ENCODE measurements around the gene RIPPLY2.
"Not testable (repeated sequence)": the region's sequence is repeated elsewhere in the genome, so short reads cannot be mapped to it uniquely, and the experiment has no call there.

The RIPPLY2 gene

GRCh38 chr6:83860782-83861495, 7.8 kb downstream of the RIPPLY2 start:
- no peak for DNase-seq

- DNase-seq, result no peak
Observed at GRCh38 chr6:83862776-83863471, 9.8 kb downstream of the RIPPLY2 start.

DNA sequence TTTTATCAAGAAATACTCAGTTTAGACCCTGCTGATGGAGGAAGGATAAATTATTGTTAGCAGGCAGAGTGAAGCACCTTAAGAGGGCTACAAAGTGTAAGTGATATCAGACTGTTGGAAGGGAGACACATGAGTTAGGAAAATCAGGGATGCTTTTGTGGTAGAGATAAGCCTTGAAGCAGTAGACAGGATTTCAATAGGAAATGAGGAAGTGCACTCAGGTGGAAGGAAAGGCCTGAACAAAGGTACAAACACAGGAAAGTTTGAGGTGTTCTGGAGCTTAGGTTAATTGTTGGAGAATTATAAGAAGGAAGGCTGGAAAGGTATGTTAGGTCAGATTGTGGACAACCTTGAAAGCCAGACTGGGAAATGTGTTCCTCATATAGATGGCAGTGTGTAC, 13.9 kb downstream of the RIPPLY2 start:
- no peak for DNase-seq

GRCh38 chr6:83867527-83868161, 14.5 kb downstream of the RIPPLY2 start:
- DNase-seq, result peak; percentile 21

DNA sequence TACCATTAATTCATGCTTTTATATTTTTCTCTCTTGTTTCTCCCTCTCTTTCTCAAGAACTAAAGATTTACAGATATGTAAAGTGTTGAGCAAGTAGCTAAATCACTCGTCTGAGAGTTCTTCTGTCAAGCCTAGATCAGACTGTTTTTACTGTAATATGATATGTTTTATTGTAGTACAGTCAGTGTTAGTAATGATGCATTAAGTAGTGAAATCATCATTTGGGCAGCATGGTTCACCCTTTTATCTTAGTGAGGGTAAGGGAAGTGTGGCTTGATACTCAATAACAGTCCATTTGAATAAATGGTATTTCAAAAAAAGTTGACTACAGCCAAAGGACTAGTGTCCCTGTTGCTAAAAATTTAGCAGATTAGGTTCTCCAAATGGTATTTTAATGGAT, 15.5 kb downstream of the RIPPLY2 start:
- no peak for DNase-seq

GRCh38 chr6:83870649-83871048, 17.5 kb downstream of the RIPPLY2 start:
- DNase-seq, result no peak

DNA sequence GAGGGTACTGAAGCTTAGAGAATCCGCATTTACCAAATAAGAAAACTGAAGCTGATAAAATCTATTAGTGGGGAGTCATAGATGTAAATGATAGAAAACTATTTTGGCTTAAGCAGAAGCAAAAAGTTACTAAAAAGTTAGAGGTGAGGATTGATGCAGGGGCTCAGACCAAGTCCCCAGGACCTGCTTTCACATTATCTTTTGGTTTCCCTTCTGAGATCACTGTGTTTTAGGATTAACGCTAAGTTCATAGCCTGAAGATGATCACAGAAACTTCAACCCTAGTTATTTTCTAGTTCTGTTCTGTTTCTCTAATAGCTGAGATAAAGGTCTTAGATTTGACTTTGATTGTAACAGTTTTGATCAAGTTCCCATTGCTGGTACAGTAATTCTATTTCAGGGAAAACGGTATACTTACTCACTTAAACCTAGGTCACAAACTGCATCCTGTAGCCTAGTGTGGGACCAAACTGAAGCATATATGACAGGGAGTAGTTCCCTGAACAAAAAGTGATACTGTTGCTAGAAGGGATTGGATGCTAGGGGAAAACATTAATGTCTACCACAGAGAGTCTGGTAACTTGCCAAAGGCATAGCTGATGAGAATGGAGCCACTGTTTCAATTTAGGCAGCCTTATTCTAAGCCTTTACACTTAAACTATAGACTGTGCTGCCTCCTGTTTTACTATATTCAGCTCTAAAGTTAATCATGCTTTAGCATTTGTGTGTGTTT, 19.4 kb downstream of the RIPPLY2 start:
- no peak for DNase-seq

DNA sequence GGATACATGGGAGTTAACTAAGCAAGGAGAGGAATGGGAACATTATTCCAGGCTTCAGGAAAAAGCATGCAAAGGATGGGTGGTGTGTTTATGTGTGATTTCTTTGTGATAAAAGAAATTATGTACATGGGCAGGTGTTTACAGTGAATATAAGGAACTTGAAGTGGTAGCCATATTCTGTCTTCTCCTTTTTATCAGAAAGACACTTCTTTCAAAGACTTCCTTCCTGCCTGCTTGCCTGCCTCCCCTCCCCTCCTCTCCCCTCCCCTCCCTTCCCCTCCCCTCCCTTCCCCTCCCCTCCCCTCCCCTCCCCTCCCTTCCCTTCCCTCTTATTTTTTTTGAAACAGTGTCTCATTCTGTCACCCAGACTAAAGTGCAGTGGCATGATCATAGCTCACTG, 20.7 kb downstream of the RIPPLY2 start:
- no peak for DNase-seq

GRCh38 chr6:83875843-83876242, 22.7 kb downstream of the RIPPLY2 start:
- no peak for DNase-seq

GRCh38 chr6:83878902-83879644, 25.9 kb downstream of the RIPPLY2 start:
- DNase-seq, result no peak

DNA sequence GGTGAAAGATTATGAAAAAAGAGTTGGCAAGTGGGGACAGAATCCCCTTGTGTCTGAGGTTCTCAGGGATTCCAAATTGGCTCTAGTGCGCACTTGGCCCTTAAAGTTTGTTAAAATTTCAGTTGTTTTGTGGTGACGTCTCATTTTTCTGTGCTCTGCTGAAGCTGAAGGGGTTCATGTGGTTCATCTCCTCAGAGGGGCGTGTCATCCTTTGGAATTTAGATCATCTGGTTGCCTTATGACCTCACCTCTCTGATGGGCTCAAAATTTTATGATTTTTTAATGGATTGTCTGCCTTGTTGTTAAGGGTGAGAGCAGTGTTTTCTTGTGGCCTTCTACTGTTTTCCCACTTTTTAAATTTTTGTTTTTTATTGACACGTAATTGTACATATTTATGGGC, 26.6 kb downstream of the RIPPLY2 start:
- no peak for DNase-seq

DNA sequence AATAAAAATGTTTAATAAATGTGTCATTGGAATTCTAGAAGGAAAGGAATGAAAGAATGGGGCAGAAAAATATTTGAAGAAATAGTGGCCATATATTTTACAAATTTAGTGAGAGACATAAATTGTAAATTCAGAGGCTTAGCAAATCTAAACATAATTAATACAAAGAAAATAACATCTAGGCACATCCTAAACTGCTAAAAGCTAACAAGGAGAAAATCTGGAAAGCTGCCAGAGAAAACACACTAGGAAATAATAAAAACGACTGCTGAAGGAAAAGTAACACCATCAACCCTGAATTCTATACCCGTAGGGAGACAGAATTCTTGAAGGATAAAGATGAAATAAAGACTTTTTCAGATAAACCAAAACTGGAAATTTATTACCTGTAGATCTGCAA, 30.1 kb downstream of the RIPPLY2 start:
- no peak for DNase-seq

GRCh38 chr6:83884523-83884922, 31.4 kb downstream of the RIPPLY2 start:
- DNase-seq, result no peak

- DNase-seq, result no peak
Observed at GRCh38 chr6:83885984-83886383, 32.8 kb downstream of the RIPPLY2 start.

DNA sequence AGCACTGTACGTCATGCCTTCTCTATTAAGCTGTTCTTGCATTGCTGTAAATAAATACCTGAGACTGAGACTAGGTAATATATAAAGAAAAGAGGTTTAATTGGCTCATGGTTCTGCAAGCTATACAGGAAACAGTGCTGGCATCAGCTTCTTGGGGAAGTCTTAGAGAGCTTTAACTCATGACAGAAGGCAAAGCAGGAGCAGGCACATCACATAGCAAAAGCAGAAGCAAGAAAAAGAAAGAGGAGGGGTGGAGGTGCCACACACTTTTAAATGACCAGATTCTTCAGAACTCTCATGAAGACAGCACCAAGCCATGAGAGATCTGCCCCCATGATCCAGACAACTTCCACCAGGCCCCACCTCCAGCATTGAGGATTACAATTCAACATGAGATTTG, 36.5 kb downstream of the RIPPLY2 start:
- DNase-seq, result no peak

GRCh38 chr6:83890520-83890919, 37.4 kb downstream of the RIPPLY2 start:
- no peak for DNase-seq

DNA sequence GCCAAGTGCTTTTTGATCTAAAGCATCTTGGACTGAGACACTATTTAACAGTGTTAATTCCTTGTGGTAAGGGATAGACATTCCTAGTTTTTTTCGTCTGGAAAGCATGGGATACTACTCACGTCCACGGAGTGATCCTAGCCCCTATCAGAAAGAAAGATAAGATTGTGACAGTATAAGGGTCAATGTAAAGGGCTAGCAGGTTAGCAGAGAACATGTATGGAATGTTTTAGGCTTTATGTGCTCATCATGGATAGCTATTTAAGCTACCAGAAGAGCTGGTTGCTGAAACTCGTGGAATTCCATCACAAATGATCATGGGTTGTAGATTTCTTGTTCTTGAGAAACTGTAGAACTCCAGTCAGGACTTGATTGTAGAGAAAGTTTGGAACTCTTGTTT, 38.4 kb downstream of the RIPPLY2 start:
- DNase-seq, result no peak

- no peak for DNase-seq
Observed at GRCh38 chr6:83893024-83893423, 39.9 kb downstream of the RIPPLY2 start.

GRCh38 chr6:83897094-83897493, 43.9 kb downstream of the RIPPLY2 start:
- not testable (repeated sequence) for DNase-seq

- DNase-seq, result no peak
Observed at GRCh38 chr6:83901624-83902023, 48.5 kb downstream of the RIPPLY2 start.

DNA sequence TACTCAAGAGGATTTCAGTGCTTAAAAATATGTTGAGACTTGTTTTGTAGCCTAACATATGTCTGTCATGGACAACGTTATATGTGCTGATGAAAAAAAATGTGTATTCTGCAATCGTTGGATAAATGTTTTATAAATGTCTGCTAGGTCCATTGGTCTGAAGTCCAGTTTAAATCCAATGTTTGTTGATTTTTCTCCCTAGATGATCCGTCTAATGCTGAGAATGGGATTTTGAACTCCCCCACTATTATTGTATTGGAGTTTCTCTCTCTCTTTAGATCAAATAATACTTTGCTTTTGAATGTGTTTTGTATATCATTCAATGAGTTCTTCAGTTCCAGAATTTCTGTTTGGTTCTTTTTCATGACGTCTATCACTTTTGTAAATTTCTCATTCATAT, 51.2 kb downstream of the RIPPLY2 start:
- no peak for DNase-seq

DNA sequence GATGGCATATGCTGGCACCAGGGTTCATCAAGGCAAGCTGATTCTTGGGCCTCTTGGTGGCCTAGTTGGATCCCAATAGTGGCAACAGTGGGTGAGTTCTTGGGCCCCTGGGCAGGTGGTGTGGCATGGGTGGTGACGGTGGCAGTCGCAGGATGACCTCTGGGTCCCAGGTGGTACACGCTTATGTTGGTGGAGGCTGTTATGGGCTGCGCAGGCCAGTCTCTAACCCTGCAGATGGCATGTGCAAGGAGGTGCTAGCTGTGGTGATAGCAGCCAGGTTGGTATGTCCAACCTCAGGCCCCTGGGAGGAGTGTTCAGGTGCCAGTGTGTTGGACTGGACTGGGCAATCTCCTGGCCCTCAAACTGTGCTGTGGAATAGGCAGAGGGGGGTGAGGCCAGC, 52.5 kb downstream of the RIPPLY2 start:
- DNase-seq, result no peak

All from femur (tissue), 1 donor.